Stimulated activated CD8-positive, alpha-beta memory T cell treated with anti-CD3 and anti-CD28 coated beads, Interleukin-4, amount 100 ng/mL, for 24 hours (primary cell): Measurements from ENCODE around the gene BAD.
"Not testable (repeated sequence)": the region's sequence is repeated elsewhere in the genome, so short reads cannot be mapped to it uniquely, and the experiment has no call there.

Source experiments
- DNase-seq: peaks from one replicate; pipeline ENCODE4 v3.0.0-alpha.2; 2020; ENCODE audit warnings: low read depth

Gene BAD

DNA sequence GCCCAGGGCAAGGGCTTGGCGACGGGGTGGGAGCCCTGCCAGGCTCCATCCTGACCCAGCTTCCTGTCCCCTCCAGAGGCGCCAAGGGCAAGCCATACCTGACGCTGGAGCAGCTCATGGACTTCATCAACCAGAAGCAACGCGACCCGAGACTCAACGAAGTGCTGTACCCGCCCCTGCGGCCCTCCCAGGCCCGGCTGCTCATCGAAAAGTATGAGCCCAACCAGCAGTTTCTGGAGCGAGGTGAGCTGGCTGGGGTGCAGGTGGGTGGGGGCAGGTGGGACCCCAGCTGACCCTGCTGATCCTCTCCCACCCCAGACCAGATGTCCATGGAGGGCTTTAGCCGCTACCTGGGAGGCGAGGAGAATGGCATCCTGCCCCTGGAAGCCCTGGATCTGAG lies 28.2 kb downstream of the BAD start:
- no peak for DNase-seq

DNA sequence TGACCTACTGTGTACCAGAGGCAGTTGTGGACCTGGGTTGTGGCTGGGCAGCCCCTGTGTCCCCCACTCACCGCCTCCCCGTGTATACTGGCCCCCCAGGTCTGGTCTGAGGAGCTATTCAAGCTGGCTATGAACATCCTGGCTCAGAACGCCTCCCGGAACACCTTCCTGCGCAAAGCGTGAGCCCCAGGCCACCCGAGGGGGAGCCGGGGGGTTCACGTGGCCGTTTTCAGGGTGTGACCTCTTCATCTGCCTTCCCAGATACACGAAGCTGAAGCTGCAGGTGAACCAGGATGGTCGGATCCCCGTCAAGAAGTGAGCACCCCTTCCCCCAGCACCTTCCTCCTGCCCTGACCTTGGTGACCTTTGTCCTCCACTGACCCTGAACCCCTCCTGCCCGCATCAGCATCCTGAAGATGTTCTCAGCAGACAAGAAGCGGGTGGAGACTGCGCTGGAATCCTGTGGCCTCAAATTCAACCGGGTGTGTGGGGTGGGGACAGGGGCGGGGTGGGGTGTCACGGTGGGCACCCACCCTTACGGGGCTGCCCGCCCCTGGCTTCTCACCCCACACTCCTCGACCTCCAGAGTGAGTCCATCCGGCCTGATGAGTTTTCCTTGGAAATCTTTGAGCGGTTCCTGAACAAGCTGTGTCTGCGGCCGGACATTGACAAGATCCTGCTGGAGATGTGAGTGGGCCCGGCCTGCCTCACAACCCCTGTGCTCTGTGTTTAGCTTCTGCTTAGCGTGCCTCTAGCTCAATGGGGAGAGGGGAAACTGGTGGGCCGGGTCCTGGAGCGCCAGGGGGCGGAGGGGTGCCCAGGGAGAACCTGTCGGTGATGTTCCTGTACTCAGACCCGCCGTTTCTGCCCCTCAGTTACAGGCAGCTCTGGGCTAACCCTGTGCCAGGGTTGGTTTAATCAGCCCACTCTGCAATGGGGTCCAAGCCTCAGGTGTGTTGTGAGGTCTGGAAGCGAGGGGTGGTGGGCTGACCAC lies 29.0 kb downstream of the BAD start:
- no peak for DNase-seq

DNA sequence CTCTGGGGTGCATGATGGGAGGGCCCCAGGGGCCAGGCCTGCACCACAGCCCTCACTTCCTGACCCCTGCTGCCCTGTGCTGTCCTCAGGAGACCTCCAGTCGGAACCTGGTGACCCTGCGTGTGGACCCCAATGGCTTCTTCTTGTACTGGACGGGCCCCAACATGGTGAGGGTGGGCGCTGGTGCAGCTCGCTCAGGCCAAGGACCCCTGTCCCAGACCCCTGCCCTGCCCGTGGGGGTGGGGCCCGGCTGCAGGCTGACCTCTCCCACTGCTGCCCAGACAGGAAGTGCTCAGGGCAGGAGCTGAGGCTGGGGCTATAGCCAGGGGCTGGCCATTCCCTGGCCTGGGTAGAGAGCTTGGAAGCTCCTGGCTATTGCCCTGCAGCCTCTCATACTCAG lies 30.1 kb downstream of the BAD start:
- no peak for DNase-seq

DNA sequence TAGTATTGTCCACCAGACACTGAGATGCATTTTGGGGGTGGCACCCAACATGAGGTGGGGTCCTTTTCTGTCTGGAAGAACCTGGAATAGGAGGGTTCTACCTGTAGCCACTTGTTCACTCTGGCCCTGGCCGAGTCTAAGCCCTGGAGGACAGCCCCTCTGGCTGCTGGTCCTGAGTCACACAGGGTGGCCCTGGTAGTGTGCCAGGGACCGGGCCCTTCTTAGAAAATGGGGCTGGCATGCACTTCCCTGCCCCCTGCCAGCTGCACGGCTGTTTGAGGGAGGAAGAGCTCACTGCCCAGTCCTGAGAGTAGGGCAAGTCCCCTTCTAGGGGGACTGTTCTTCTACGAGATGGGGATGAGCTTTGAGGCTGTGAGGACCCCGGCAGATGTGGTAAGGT lies 31.0 kb downstream of the BAD start:
- DNase-seq: no peak

DNA sequence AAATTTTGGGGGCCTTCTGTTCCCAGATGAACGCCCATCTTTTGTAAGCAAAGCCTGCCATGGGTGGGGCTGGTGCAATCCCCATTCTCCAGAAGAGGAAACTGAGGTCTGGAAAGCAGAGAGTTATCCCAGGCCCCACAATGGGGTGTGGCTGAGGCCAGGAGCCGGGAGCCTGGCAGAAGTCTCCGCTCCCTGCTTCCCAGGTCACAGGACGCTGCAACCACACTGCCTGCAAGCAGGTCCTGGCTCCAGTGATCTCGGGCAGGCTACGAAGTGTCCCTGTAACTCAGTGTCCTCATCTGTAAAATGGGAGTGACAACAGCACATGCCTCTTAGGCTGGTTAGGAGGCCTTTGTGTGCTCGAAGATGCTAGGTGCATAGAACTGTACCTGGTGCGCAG lies 31.4 kb downstream of the BAD start:
- no peak for DNase-seq

DNA sequence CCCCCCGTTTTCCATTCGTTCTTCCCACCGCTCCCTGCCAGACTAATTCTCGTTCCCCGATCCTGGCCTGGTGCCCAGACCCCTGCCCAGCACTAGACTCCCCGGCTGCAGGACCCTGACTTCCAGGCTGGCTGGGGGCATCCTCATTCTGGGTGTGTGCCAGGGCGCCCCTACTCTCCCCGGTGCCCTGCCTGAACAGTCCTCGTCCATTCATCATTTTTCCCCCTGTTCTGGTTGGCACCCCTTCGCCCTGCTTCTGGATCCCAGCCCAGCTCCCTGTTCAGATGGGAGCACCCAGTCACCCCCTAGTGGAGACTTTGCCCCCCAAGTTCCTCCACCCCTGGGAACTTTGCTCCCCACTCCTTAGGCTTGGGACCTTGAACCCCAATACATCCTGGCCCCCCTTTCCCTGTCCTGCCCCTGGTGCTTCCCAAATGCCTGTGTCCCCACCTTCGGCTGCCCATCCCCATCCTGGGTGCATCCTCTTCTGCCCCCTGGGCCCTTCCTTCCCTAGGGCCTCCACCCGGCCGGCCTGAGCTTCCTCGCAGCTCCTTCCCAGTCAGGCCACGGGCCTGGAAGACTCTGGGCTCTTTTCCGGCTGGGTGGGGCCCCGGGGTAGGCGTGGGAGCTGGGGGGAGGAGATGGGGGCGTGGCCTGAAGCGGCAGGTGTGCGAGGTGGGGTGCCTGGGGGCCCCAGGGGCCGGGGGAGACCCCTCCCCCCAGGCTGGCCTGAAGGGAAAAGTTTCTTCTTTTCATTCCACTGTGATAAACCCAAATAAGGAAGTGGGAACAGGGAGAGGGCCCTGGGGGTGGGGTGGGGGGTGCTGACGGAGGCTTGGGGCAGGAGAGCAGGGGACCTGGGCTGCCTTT lies 32.2 kb downstream of the BAD start:
- DNase-seq: no peak

DNA sequence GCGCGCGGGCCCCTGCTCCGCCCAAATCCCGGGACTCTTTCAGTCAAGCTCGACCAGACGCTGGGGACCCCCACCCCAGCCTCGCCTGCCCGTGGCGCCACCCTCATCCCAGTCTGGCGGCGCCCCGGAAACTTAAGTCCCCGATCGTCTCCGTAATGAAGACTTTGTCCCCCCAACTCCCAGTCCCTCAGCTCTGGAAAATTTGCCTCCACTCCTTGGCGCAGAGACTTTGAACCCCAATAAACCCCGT lies 32.8 kb downstream of the BAD start:
- no peak for DNase-seq

DNA sequence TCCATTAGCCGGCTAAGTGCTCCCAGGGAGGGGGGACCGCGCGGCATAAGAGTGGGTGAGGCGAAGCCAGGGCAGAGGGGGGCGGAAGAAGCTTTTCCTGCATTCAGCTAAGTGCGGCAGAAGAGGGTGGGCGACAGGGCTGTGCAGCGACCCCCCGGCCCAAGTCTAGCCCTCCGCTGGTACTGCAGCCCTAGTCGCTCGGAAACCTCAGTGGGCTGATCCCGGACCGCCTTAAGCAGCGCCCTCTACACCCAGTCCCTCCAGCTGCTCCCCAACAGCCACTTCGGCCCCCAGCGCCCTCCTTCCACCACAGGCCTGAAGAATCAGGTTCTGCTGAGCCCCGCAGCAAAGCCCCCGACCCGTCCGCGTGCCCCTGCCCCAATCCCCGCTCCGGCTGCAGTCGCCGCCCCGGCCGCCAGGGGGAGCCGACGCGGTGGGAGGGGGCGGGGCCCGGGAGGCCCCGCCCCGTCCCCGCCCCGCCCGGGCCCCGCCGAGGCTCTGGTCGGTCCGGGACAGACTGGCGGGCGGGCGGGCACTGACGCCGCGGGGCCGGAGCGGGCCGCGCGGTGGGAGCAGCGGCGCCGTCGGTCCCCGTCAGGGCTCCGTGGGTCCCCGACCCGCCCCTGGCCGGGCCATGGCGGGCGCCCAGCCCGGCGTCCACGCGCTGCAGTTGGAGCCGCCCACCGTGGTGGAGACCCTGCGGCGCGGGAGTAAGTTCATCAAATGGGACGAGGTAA lies 33.3 kb downstream of the BAD start, which contains the start of gene PLCB3:
TSS of gene PLCB3 (plus strand) at position 515 of the 737 bp plus-strand sequence. CDS start at position 635, 120 bp downstream.
- DNase-seq: peak; percentile 37

DNA sequence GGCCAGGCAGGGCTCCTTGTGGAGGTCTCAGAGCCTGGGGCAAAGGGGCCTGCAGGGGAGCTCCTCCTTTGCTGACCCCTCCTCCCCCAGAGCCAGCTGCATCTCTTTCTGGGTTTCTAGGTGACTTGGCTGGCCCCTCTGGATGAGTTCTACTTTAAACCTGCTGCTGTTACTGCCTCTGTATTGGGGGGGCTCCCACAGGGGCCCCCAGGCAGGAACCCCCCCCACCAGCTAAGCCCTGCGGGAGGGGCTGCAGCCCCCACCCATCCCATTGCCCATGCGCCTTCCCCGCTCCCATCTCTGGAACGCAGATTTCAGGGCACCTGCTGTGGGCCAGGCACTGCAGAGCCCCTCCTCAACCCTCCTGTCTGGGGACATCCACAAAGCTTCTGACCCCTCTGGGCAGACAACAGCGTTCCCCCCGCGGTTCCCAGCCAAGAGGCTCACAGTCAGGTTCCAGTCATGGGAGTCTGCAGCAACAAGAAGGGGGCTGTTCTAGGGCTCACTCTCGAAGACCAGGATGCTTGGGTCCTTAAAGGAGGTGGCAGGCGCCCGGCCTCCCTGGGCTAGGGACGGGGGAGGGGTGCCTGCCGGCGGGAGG lies 34.0 kb downstream of the BAD start:
- DNase-seq: no peak

DNA sequence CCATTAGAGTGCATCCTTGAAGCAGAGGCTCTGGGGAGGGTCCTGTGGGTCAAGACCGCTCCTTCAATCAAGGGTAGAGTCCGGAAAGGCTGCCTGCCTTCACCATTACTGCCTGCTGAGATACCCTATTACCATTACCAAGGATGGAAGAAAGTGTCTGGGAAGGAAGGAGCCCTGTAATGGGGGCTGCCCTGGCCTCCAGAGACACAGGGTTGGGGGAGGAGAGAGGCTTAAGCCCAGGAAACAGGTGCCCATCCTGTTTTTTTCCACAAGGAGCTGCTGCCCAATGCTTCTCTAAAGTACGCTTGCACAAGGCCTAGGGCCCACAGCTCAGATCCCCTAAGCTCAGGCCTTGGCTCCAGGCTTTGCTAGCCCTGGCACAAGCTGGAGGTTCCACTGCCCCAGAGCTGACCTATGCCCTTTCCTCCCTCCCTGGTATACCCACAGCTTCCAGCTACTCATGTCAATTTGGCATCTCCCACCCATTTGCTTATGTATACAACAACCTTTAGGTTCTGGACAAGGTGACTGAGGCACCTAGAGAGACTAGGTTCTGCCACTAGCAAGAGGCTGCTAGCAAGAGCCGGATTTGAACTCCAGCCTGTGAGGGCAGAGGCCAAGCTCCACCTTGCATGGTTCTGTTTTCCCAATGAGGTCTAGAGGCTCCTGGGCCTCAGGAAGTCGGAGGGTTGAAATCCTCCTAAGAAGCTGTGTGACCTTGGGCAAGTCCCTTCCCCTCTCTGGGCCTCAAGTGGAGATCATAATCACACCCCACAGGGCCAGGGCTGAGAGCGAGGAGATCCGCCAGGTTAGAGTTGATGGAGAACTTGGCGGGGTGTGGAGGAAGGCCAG lies 34.7 kb downstream of the BAD start:
- DNase-seq: no peak

DNA sequence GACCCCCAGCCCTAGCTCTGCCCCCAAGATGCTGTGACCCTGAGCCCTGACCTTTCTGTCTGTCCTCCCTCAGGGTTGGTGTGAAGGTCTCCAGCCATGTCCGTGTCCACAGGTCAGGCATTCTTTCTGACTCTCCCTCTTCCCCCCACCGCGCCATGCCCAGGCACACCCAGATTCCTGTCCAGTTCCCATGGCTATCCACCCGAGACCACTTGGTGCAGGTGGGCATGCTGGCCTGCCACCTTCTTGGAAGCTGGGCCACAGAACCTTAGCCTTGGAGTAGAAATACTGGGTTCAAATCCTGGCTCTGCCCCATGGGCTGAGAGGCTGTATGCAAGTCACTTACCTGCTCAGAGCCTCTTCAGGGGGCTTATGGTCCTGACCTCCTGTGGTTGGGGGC lies 35.4 kb downstream of the BAD start:
- DNase-seq: no peak

DNA sequence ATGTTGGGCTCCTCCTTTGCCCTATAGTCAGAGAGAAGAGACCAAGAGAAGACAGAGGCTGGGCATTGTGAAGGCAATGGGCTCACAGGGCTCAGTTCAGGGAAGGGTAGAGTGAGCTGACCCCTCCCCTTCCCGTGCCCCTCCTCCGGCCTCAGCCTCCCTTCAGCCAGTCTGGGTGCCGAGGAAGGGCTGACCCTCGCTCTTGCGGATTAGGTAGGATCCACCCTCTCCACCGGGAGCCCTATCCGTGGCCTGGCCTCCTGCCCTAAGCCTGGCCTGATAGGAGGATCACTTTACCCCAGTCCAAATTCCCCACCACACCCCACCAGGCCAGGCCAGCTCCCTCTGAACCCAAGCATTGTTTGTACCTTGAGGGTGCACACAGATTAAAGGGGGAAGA lies 35.9 kb downstream of the BAD start:
- DNase-seq: no peak

DNA sequence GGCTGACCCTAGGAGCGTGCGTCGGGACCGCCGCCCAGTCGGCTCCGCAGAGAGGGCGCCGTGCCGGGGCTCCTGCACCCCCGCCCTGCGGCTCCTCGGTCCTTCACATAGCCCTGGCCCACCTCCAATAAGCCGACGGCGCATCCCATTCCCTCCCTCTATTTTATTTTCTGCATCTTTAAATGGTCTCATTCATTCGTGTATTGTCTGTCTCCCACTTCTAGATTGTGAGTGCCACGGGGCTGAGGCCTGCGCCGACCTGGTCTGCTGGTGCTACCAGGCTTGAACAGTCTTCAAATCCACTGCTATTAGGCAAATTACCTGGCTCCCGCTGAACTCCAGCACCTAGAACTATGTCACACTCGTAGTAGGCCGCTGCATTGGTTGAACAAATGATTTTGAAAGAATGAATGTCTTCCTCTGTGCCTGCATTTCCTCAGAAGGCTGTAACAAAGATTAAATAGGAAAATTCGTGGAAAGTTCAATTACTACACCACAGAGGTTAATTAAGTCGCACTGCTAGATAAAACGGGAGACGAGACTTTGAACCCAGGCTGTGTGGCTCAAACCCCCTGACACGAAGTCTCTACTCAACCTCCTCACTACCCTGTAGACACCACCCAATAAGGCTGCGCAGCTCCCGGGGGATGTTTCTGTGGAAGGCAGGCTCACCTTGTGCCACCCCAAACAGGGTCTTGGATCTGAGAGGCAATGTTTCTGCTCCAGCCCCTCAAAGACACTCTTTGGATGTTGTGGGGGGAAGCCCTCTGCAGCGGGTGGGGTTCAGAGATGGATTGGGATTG lies 36.5 kb downstream of the BAD start:
- no peak for DNase-seq

DNA sequence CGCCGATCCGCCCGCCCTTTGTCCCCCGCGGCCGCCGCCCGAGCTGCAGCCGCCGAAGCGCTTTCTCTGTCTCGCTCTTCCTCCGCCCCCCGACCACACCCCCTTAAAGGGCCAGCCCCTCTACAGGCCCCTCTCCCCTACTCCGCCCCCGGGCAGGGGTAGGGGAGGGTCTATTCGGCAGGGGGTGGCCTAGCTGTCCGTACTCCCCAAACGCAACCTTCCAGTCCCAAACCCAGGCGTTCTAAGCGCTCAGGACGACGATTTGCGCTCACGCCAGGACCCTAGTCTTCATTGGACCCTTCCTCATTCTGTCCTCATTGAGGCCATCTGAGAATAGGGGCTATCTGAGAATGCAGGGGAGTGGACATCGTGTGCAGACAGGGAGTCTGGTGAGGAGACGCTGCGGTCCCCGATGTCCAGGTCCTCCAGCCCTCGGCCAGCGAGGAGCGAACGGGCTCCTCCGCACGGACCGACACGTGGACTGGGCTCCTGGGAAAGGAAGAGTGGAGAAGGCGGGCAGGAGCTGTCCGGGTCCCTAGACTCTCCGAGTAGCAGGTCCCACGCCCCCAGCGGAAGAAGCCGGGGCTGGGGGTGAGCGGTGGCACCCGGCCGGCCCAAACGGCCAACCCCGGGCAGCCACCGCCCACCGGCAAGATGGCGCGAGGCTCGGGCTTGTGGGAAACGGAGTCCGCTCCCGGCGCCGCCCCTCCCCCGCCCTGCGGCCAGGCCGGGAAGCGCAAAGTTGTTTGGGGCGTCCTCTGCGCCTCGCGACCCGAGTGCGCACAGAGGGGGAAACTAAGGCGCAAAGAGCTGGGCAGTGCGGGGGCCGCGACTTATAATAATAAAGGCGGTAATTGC lies 37.4 kb downstream of the BAD start, which contains the start of gene PPP1R14B:
TSS of gene PPP1R14B (minus strand) at position 73 of the 858 bp plus-strand sequence. CDS start 270 bp downstream, outside the sequence.
- peak; percentile 78 for DNase-seq

DNA sequence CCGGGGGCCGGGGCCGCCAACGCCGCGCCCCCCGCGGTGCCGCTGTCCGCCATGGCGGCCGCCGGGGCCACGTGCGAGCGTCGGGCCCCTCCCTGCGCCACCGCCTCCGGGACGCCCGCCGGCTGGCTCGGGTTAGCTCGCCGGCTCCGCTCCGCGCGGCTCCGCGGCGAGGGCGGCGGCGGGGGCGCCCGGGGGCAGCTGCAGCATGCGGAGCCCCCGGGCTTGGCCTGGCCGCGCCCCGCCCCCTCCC lies 37.9 kb downstream of the BAD start:
- DNase-seq: not testable (repeated sequence)

DNA sequence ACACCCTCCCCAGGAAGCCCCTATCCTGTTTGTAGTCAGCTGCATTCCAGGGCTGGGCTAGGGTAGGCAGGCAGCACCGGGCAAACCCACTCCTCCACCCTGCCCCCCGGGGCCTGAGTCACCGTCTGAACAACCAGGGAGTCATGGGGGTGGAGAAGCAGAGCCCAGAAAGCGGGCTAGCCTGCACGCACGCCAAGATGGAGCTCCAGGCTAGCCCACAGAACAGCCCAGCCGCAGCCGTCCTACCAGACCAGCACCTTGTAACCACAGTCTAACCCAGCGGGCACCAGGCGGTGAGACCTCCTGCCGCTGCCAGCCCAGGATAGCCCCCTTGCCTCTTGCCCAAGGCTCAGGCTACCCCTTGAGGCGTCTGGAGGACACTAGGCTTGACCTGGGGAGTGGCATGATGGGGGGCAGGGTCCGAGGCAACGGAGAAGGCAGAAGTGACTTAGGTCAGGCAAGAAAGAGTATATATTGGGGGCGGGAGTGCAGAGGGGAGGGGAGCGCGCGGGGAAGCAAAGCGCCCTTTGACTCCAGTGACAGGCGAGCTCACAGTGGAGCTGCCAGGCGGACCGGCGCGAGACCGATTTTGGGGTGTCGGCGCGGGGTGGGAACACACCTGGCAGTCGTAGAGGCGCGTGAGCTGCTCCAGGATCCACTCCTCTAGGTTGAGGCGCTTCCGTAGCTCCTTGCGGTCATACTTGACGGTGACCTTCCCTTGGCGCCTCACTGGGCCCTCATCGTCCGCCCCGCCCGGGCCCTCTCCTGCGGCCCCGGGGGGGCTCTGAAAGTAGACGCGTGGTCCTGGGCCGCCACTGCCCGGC lies 38.5 kb downstream of the BAD start:
- peak; percentile 74 for DNase-seq

DNA sequence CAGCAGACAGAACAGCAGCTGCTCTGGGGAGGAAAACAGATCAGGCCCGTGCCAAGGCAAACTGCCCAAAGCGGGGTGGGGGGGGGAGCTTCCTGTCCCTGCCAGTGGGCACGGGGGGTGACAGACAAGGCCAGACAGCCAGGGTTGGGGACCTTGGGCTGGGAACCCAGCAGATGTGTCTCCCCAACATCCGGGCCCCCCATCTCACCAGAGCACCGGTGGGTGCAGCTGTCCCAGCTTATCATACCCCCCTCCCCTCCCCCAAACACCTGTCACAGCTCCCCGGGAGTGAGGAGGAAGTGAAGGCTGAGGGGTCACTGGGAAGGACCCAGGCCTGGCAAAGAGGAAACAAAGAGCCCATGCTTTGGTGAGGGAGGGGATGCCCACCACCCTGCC lies 39.1 kb downstream of the BAD start:
- DNase-seq: peak; percentile 22

DNA sequence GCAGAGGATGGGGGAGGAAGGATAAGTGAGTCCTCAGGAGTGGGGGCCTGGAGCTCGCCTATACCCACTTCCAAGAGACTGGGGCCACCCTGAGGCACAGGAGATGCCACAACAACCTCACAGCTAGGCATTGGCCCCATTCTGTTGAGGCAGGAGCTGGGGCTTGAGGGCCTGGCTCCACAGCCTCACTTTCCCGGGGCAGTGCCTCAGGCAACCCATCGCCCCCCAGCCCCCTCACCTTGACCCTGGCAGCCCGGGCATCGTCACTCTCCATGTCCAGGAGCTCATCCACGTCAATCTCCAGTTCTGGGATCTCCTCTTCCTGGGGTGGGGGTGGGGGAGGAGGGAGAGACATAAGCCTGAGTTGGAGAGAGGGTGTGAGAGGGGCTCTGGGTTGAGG lies 39.5 kb downstream of the BAD start:
- no peak for DNase-seq

DNA sequence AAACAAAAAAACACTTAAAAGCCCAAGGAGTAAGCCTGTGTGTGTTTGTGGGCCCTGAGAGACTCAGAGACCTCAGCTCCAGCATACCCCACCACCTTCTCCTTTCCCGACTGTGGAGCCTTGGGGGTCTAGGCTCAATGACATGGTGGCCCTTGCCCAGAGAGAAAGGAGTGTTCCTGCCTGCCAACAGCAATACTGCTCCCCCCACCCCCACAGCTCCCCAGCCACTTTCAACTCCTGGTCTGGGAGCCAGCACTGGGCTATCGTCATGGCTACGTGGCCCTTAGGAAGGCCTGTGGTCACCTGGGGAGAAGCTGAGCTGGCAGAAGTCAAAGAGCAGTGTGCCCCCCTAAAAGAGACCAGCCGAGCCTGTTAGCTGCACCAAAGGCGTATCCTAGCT lies 40.4 kb downstream of the BAD start:
- no peak for DNase-seq
